Muscle layer of duodenum (tissue), 2 donors: ENCODE measurements around the gene SPDYE18.
"Not testable (repeated sequence)": the region's sequence is repeated elsewhere in the genome, so short reads cannot be mapped to it uniquely, and the experiment has no call there.

Experiments used
- H3K27ac ChIP-seq: one replicate; pipeline ENCODE4 v1.7.0; 2013; ENCODE audit warnings: mild to moderate bottlenecking, low read length
- H3K27me3 ChIP-seq: one replicate; pipeline ENCODE4 v1.7.0; 2013; ENCODE audit warnings: low read depth, mild to moderate bottlenecking, control low read depth, low read length
- H3K36me3 ChIP-seq, 2 donors: one replicate each; pipeline ENCODE4 v1.7.0; 2013; ENCODE audit warnings: low read length in 2 of 2, control low read depth in 1 of 2, mild to moderate bottlenecking in 1 of 2; ENCODE audit not compliant: insufficient read depth in 2 of 2, control insufficient read depth in 1 of 2
- H3K4me1 ChIP-seq, 2 donors: one replicate each; pipeline ENCODE4 v1.7.0; 2013; ENCODE audit warnings: low read length in 2 of 2, mild to moderate bottlenecking in 2 of 2, control low read depth in 1 of 2, moderate library complexity in 1 of 2; ENCODE audit not compliant: insufficient read depth in 2 of 2, control insufficient read depth in 1 of 2
- H3K4me3 ChIP-seq, 2 donors: one replicate each; pipeline ENCODE4 v1.7.0; 2013; ENCODE audit warnings: low read length in 2 of 2, low read depth in 1 of 2, mild to moderate bottlenecking in 1 of 2
- H3K9me3 ChIP-seq, 2 donors: one replicate each; pipeline ENCODE4 v1.7.0; 2013; ENCODE audit warnings: low read length in 2 of 2, control low read depth in 1 of 2, mild to moderate bottlenecking in 1 of 2; ENCODE audit not compliant: control insufficient read depth in 1 of 2
- donor health status: healthy.

The SPDYE18 gene

GRCh38 chr7:77004151-77004550 lies 58.2 kb downstream of the SPDYE18 start:
- H3K27me3 ChIP-seq, H3K4me1 ChIP-seq, H3K4me3 ChIP-seq, H3K36me3 ChIP-seq, H3K9me3 ChIP-seq, H3K27ac ChIP-seq: not testable (repeated sequence)

GRCh38 chr7:77003241-77003640 lies 59.1 kb downstream of the SPDYE18 start:
- H3K36me3 ChIP-seq, H3K4me3 ChIP-seq, H3K27ac ChIP-seq, H3K27me3 ChIP-seq, H3K4me1 ChIP-seq, H3K9me3 ChIP-seq: not testable (repeated sequence)

- H3K4me1 ChIP-seq, H3K9me3 ChIP-seq, H3K27ac ChIP-seq, H3K36me3 ChIP-seq, H3K27me3 ChIP-seq, H3K4me3 ChIP-seq: not testable (repeated sequence)
These were observed 59.6 kb downstream of the SPDYE18 start for GRCh38 chr7:77002678-77003233.

GRCh38 chr7:77002104-77002503 lies 60.3 kb downstream of the SPDYE18 start:
- H3K27ac ChIP-seq, H3K4me3 ChIP-seq, H3K4me1 ChIP-seq, H3K27me3 ChIP-seq, H3K9me3 ChIP-seq, H3K36me3 ChIP-seq: not testable (repeated sequence)
